ENCODE results near the gene AKAP13.

Gene AKAP13

DNA sequence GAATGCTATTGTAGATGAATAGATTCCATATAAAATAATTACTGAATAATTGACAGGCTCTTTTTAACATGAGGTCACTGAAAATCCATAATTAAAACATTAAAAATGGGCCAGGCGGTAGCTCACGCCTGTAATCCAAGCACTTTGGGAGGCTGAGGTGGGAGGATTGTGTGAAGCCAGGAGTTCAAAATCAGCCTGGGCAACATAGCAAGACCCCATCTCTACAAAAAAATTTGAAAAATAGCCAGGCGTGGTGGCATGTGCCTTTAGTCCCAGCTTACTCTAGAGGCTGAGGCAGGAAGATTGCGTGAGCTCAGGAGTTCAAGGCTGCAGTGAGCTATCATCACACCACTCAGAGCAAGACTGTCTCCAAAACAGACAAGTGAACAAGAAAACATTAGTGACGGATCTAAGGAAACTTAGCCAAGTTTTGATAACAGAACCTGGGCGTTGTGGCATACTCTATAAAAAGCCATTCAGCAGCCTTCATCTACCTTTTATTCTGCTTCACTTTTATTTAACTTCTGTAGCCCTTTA, 303.8 kb downstream of the AKAP13 start:
- Mint-ChIP-seq H3K36me3 (ENCODE audit: low read depth) (peaks cover 52% of the 10 kb centered on the region), H3K9me3 (no peaks in the 10 kb centered on the region), H3K27ac (no peak overlapping the region), H3K27me3 (ENCODE audit: low read depth, poor library complexity) (no peaks in the 10 kb centered on the region), H3K4me1 (peaks cover 9% of the 10 kb centered on the region), H3K4me3 (no peak overlapping the region)
- TF ChIP-seq, protein P1, sequence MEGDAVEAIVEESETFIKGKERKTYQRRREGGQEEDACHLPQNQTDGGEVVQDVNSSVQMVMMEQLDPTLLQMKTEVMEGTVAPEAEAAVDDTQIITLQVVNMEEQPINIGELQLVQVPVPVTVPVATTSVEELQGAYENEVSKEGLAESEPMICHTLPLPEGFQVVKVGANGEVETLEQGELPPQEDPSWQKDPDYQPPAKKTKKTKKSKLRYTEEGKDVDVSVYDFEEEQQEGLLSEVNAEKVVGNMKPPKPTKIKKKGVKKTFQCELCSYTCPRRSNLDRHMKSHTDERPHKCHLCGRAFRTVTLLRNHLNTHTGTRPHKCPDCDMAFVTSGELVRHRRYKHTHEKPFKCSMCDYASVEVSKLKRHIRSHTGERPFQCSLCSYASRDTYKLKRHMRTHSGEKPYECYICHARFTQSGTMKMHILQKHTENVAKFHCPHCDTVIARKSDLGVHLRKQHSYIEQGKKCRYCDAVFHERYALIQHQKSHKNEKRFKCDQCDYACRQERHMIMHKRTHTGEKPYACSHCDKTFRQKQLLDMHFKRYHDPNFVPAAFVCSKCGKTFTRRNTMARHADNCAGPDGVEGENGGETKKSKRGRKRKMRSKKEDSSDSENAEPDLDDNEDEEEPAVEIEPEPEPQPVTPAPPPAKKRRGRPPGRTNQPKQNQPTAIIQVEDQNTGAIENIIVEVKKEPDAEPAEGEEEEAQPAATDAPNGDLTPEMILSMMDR (IDR thresholded peaks at IDR 0.05) = no peak
- DNase-seq = no peak

DNA sequence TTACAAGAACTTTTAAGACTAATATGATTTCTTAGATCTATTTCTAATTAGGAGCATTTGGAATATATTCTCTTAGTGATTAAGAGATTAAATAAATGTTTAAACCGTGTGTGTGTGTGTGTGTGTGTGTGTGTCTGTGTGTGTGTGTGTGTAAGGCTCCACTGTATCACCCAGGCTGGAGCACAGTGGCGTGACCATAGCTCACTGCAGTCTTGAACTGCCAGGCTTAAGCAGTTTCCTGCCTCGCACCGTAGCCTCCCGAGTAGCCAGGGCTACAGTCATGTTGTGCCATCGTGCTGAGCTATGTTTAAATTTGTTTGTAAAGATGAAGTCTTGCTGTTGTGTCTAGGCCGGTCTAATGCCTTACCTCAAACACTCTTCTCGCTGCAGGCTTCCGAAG, 305.0 kb downstream of the AKAP13 start:
- TF ChIP-seq, protein P1 (IDR thresholded peaks at IDR 0.05) = no peak
- no peak for DNase-seq
- Mint-ChIP-seq H3K4me1 (peaks cover 20% of the 10 kb centered on the region), H3K4me3 (no peak overlapping the region), H3K27ac (no peak overlapping the region), H3K27me3 (ENCODE audit: low read depth, poor library complexity) (no peaks in the 10 kb centered on the region), H3K9me3 (no peaks in the 10 kb centered on the region), H3K36me3 (ENCODE audit: low read depth) (peaks cover 48% of the 10 kb centered on the region)

DNA sequence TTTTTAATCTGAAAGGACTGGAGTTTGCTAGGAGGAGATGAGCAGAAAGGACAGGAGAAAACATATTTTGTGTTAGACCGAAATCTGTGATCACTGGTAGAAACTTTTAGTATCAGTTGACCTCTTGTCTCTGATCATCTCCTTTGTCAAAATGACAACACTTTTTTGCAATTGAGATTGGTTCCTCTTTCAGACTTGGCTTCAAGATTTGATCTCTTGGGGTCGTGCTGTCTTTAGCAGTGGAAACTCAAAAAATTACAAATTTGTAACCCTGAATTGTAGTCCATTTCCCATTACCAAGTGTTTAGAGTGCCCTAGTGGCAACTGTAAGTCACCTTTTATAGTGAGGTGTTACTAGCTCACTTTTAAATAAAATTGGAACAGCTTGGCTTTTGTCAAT, 306.9 kb downstream of the AKAP13 start:
- no peak for DNase-seq
- H3K4me1 Mint-ChIP-seq = peaks cover 37% of the 10 kb centered on the region

DNA sequence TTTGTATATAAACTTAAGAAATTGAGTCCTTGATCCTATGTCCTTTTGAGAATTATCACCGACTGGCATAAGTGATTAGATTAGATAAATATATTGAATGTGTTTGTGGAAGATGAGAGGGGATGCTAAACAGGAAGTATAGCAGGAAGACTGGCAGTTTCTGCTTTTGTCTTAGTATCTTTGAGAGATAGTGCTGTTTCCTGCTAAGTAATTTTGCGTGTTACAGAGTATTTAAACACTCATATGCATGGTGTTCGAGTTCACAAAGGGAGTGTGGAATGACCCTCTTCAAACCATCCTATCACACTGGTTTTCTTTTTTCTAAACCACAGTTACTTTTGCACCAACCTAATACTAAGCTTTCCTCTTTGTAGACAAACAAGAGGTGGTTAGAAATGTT, 308.3 kb downstream of the AKAP13 start:
- no peak overlapping the region for H3K4me3 Mint-ChIP-seq
- H3K9me3 Mint-ChIP-seq = no peaks in the 10 kb centered on the region

More for the DNA sequence above, 306.9 kb downstream of the AKAP13 start:
- TF ChIP-seq, protein P1 (IDR thresholded peaks at IDR 0.05) = no peak
- H3K36me3 Mint-ChIP-seq (ENCODE audit: low read depth) = peaks cover 43% of the 10 kb centered on the region
- H3K4me3 Mint-ChIP-seq = no peak overlapping the region
- H3K9me3 Mint-ChIP-seq = no peaks in the 10 kb centered on the region
- H3K27me3 Mint-ChIP-seq (ENCODE audit: low read depth, poor library complexity) = no peaks in the 10 kb centered on the region
- peak overlapping the region; percentile 21 for H3K27ac Mint-ChIP-seq

DNA sequence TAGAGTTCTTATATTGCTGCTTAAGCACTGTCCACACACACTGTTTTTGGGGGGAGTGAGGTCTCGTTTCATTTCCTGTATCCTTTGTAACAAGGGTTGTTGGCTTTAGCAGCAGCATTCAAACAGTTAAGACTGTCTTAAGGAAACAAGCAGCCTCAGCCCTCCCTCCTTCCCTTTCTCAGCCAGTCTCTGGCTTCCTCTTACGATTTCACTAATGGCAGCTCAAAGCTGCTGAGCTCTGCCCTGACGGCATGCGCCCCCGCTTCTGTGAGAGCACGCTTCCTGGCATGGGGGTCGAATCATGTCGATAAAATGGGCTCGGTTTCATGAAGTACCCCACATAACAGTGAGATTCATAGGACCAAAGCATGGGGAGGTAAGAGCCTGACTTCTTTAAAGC, 309.3 kb downstream of the AKAP13 start:
- DNase-seq = peak; percentile 33
- peaks cover 43% of the 10 kb centered on the region for H3K36me3 Mint-ChIP-seq (ENCODE audit: low read depth)
- H3K4me1 Mint-ChIP-seq = peaks cover 37% of the 10 kb centered on the region
- H3K27me3 Mint-ChIP-seq (ENCODE audit: low read depth, poor library complexity) = no peaks in the 10 kb centered on the region
- peak overlapping the region; percentile 89 for H3K27ac Mint-ChIP-seq
- H3K9me3 Mint-ChIP-seq = no peaks in the 10 kb centered on the region
- TF ChIP-seq, protein P1 (IDR thresholded peaks at IDR 0.05) = no peak
- peak overlapping the region; percentile 79 for H3K4me3 Mint-ChIP-seq

More for the DNA sequence above, 308.3 kb downstream of the AKAP13 start:
- Mint-ChIP-seq H3K27ac (peak overlapping the region; percentile 36), H3K36me3 (ENCODE audit: low read depth) (peaks cover 45% of the 10 kb centered on the region), H3K27me3 (ENCODE audit: low read depth, poor library complexity) (no peaks in the 10 kb centered on the region), H3K4me1 (peaks cover 37% of the 10 kb centered on the region)
- no peak for DNase-seq
- TF ChIP-seq, protein P1 (IDR thresholded peaks at IDR 0.05) = no peak

DNA sequence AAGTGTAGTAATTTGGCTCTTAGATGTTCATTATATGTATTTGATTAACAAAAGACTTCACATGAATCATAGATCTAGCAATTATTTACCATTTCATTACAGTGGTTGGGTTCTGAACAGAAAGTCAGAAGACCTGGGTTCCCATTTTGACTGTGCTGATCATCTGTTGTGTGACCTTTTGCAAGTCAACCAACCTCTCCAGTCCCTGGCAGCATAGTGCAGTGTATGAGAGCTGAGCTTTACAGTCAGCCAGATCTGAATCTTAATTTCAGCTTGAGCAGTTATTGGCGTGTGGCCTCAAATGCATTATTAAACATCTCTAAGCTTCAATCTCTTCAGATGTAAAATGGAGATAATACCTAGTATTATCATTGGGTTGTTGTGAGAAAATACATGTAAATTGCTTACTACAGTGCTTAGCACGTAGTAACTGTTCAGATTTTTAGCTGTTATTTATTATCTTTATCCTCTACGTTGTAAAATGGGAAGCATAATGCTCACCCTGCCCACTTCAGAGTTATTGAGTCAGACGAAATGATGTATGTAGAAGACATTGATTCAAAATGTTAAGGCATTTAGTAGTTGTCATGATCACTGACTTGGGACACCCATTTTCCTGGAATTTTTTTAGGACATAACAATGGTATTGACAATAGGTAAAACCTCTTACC, 310.3 kb downstream of the AKAP13 start:
- Mint-ChIP-seq H3K36me3 (ENCODE audit: low read depth) (peaks cover 44% of the 10 kb centered on the region), H3K4me1 (peaks cover 37% of the 10 kb centered on the region), H3K27ac (peak overlapping the region; percentile 42), H3K4me3 (peak overlapping the region; percentile 74), H3K27me3 (ENCODE audit: low read depth, poor library complexity) (no peaks in the 10 kb centered on the region), H3K9me3 (no peaks in the 10 kb centered on the region)
- TF ChIP-seq, protein P1 (IDR thresholded peaks at IDR 0.05) = no peak
- no peak for DNase-seq

Data from nephron progenitor cell (in vitro differentiated cells).